HEK293 (cell line): ENCODE results near the gene DCLK1.

Experiments
- CTCF ChIA-PET: fragments of 350-600 bp; formaldehyde crosslinking; extraction: SDS; loops from one replicate; lab custom pipeline; 2021; ENCODE audit warnings: antibody characterized with exemption; lab: Yijun Ruan, JAX
- POLR2A ChIA-PET: fragments of 300-600 bp; formaldehyde crosslinking; extraction: SDS; loops from one replicate; lab custom pipeline; 2020; ENCODE audit warnings: antibody characterized with exemption, inconsistent platforms; lab: Yijun Ruan, JAX
- H3K27ac ChIP-seq: fragments of 200-500 bp; sonication (Bioruptor generic); 2 replicates; pipeline ENCODE4 v1.5.1; 2014; ENCODE audit warnings: low read depth, low read length, control low read depth, inconsistent platforms; ENCODE audit errors: extremely low read depth
- H3K36me3 ChIP-seq, 2 experiments: fragments of 200-500 bp in 1 of 2; sonication (Bioruptor generic) in 1 of 2; 1 replicate in 1 of 2; 2 replicates in 1 of 2; pipeline ENCODE4 v1.5.1; 2014 to 2017; ENCODE audit warnings: inconsistent platforms in 2 of 2, low read length in 2 of 2; ENCODE audit not compliant: control insufficient read depth in 2 of 2, insufficient read depth in 1 of 2
- H3K4me1 ChIP-seq: fragments of 200-500 bp; sonication (Bioruptor generic); 2 replicates; pipeline ENCODE4 v1.5.1; 2014; ENCODE audit warnings: mild to moderate bottlenecking, low read length, inconsistent platforms; ENCODE audit not compliant: control insufficient read depth, insufficient read depth
- H3K4me3 ChIP-seq: 2 replicates; pipeline ENCODE4 v1.5.1; 2011; ENCODE audit warnings: low read depth, mild to moderate bottlenecking, control low read depth, low read length, moderate library complexity
- H3K9me3 ChIP-seq: fragments of 200-500 bp; sonication (Bioruptor generic); 2 replicates; pipeline ENCODE4 v1.5.1; 2014; ENCODE audit warnings: low read depth, low read length, inconsistent platforms; ENCODE audit not compliant: control insufficient read depth, insufficient read depth
- FEZF1 ChIP-seq: fragments of 450-650 bp; formaldehyde crosslinking; IDR thresholded peaks from 2 replicates; pipeline ENCODE4 v1.5.1; 2016; ENCODE audit warnings: missing biosample characterization, missing genetic modification characterization
- KLF9 ChIP-seq: fragments of 450-650 bp; formaldehyde crosslinking; IDR thresholded peaks from 2 replicates; pipeline ENCODE4 v1.5.1; 2016; ENCODE audit warnings: missing biosample characterization, missing genetic modification characterization, low read depth
- SCRT2 ChIP-seq: fragments of 450-650 bp; formaldehyde crosslinking; IDR thresholded peaks from 2 replicates; pipeline ENCODE4 v1.5.1; 2016; ENCODE audit warnings: missing biosample characterization, missing genetic modification characterization
- SP3 ChIP-seq: fragments of 450-650 bp; formaldehyde crosslinking; IDR thresholded peaks from 2 replicates; pipeline ENCODE4 v1.5.1; 2016; ENCODE audit warnings: missing biosample characterization, missing genetic modification characterization
- YY1 ChIP-seq: fragments of 450-650 bp; formaldehyde crosslinking; IDR thresholded peaks from 2 replicates; pipeline ENCODE4 v1.5.1; 2018; ENCODE audit warnings: missing biosample characterization, missing genetic modification characterization
- ZBTB10 ChIP-seq: fragments of 450-650 bp; formaldehyde crosslinking; IDR thresholded peaks from 2 replicates; pipeline ENCODE4 v1.5.1; 2016; ENCODE audit warnings: missing biosample characterization, missing genetic modification characterization
- ZNF132 ChIP-seq: fragments of 450-650 bp; formaldehyde crosslinking; IDR thresholded peaks from 2 replicates; pipeline ENCODE4 v1.5.1; 2017; ENCODE audit warnings: missing biosample characterization, missing genetic modification characterization, borderline replicate concordance
- ZNF157 ChIP-seq: fragments of 450-650 bp; formaldehyde crosslinking; IDR thresholded peaks from 2 replicates; pipeline ENCODE4 v1.5.1; 2016; ENCODE audit warnings: missing biosample characterization, missing genetic modification characterization
- ZNF239 ChIP-seq: fragments of 450-650 bp; formaldehyde crosslinking; IDR thresholded peaks from 2 replicates; pipeline ENCODE4 v1.5.1; 2016; ENCODE audit warnings: missing biosample characterization, missing genetic modification characterization
- ZNF248 ChIP-seq: fragments of 450-650 bp; formaldehyde crosslinking; IDR thresholded peaks from 2 replicates; pipeline ENCODE4 v1.5.1; 2017; ENCODE audit warnings: missing biosample characterization, missing genetic modification characterization
- ZNF423 ChIP-seq: fragments of 450-650 bp; formaldehyde crosslinking; IDR thresholded peaks from 2 replicates; pipeline ENCODE4 v1.5.1; 2016; ENCODE audit warnings: missing biosample characterization, missing genetic modification characterization
- ZNF501 ChIP-seq: fragments of 450-650 bp; formaldehyde crosslinking; IDR thresholded peaks from 2 replicates; pipeline ENCODE4 v1.5.1; 2016; ENCODE audit warnings: missing biosample characterization, missing genetic modification characterization
- ZNF555 ChIP-seq: fragments of 450-650 bp; formaldehyde crosslinking; conservative IDR thresholded peaks from 2 replicates; pipeline ENCODE4 v1.5.1; 2017; ENCODE audit warnings: missing biosample characterization, mild to moderate bottlenecking, missing genetic modification characterization, inconsistent platforms
- ZNF747 ChIP-seq: fragments of 450-650 bp; formaldehyde crosslinking; IDR thresholded peaks from 2 replicates; pipeline ENCODE4 v1.5.1; 2016; ENCODE audit warnings: missing biosample characterization, missing genetic modification characterization
- ZNF830 ChIP-seq: fragments of 450-650 bp; IDR thresholded peaks from 2 replicates; pipeline ENCODE4 v1.5.0; 2018; ENCODE audit warnings: missing biosample characterization, missing genetic modification characterization, low read depth, mild to moderate bottlenecking, moderate library complexity
- TF ChIP-seq, protein P1 (sequence below): fragments of 450-650 bp; formaldehyde crosslinking; IDR thresholded peaks from 2 replicates; pipeline ENCODE4 v1.5.1; 2016; ENCODE audit warnings: missing biosample characterization, missing genetic modification characterization
- TF ChIP-seq, protein P2 (sequence below): fragments of 450-650 bp; formaldehyde crosslinking; IDR thresholded peaks from 2 replicates; pipeline ENCODE4 v1.5.1; 2016; ENCODE audit warnings: missing biosample characterization, missing genetic modification characterization
- TF ChIP-seq, protein P3 (sequence below): fragments of 450-650 bp; formaldehyde crosslinking; IDR thresholded peaks from 2 replicates; pipeline ENCODE4 v1.5.1; 2016; ENCODE audit warnings: missing biosample characterization, missing genetic modification characterization

Gene DCLK1

GRCh38 chr13:36046672-36047071, 84.5 kb downstream of the DCLK1 start (continued):
- no peak for TF ChIP-seq ZNF747 (tag by site-specific recombination)
- TF ChIP-seq ZNF830 = no peak
- no peak for TF ChIP-seq ZNF555 (tag by site-specific recombination)
- no peak for TF ChIP-seq YY1
- TF ChIP-seq, protein P1, sequence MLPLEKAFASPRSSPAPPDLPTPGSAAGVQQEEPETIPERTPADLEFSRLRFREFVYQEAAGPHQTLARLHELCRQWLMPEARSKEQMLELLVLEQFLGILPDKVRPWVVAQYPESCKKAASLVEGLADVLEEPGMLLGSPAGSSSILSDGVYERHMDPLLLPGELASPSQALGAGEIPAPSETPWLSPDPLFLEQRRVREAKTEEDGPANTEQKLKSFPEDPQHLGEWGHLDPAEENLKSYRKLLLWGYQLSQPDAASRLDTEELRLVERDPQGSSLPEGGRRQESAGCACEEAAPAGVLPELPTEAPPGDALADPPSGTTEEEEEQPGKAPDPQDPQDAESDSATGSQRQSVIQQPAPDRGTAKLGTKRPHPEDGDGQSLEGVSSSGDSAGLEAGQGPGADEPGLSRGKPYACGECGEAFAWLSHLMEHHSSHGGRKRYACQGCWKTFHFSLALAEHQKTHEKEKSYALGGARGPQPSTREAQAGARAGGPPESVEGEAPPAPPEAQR (tag by site-specific recombination) = no peak
- TF ChIP-seq ZNF501 (tag by site-specific recombination) = no peak
- TF ChIP-seq, all 188 proteins: peak for 0

GRCh38 chr13:36038785-36039555, 92.2 kb downstream of the DCLK1 start:
- H3K9me3 ChIP-seq = no peaks in the 10 kb centered on the region
- ChIA-PET POLR2A (no interaction called here), CTCF (no interaction called here)
- H3K27ac ChIP-seq = no peak overlapping the region
- TF ChIP-seq ZNF423 (tag by site-specific recombination) = no peak
- TF ChIP-seq, protein P2, sequence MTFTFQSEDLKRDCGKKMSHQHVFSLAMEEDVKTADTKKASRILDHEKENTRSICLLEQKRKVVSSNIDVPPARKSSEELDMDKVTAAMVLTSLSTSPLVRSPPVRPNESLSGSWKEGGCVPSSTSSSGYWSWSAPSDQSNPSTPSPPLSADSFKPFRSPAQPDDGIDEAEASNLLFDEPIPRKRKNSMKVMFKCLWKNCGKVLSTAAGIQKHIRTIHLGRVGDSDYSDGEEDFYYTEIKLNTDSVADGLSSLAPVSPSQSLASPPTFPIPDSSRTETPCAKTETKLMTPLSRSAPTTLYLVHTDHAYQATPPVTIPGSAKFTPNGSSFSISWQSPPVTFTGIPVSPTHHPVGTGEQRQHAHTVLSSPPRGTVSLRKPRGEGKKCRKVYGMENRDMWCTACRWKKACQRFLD (tag by site-specific recombination) = no peak
- TF ChIP-seq SCRT2 (tag by site-specific recombination) = no peak
- TF ChIP-seq FEZF1 (tag by site-specific recombination) = no peak
- TF ChIP-seq ZNF157 = no peak
- no peak for TF ChIP-seq SP3 (tag by site-specific recombination)
- TF ChIP-seq ZNF132 (tag by site-specific recombination) = no peak
- TF ChIP-seq KLF9 (tag by site-specific recombination) = no peak
- TF ChIP-seq ZBTB10 (tag by site-specific recombination) = no peak
- TF ChIP-seq, protein P3, sequence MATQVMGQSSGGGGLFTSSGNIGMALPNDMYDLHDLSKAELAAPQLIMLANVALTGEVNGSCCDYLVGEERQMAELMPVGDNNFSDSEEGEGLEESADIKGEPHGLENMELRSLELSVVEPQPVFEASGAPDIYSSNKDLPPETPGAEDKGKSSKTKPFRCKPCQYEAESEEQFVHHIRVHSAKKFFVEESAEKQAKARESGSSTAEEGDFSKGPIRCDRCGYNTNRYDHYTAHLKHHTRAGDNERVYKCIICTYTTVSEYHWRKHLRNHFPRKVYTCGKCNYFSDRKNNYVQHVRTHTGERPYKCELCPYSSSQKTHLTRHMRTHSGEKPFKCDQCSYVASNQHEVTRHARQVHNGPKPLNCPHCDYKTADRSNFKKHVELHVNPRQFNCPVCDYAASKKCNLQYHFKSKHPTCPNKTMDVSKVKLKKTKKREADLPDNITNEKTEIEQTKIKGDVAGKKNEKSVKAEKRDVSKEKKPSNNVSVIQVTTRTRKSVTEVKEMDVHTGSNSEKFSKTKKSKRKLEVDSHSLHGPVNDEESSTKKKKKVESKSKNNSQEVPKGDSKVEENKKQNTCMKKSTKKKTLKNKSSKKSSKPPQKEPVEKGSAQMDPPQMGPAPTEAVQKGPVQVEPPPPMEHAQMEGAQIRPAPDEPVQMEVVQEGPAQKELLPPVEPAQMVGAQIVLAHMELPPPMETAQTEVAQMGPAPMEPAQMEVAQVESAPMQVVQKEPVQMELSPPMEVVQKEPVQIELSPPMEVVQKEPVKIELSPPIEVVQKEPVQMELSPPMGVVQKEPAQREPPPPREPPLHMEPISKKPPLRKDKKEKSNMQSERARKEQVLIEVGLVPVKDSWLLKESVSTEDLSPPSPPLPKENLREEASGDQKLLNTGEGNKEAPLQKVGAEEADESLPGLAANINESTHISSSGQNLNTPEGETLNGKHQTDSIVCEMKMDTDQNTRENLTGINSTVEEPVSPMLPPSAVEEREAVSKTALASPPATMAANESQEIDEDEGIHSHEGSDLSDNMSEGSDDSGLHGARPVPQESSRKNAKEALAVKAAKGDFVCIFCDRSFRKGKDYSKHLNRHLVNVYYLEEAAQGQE (tag by site-specific recombination) = no peak
- no peak for TF ChIP-seq ZNF239 (tag by site-specific recombination)
- TF ChIP-seq ZNF248 (tag by site-specific recombination) = no peak
- H3K4me3 ChIP-seq = no peak overlapping the region
- H3K36me3 ChIP-seq = no peaks in the 10 kb centered on the region
- H3K4me1 ChIP-seq = no peaks in the 10 kb centered on the region
